IMR-90 (cell line): ENCODE data around the gene TUBA3C. TPM values are rescaled to one million over a fixed set of nuclear protein-coding genes. Genes with fewer than 3 reads are reported as not detected.

Experiments used
- ATAC-seq: fragments of 200-7000 bp; cut with Tn5 transposase; 2 replicates; pipeline ENCODE4 v1.9.1; 2020; ENCODE audit warnings: low read depth, mild to moderate bottlenecking, moderate library complexity
- BruUV-seq: library from RNA; stranded (reverse); fragments of 400-500 nt; replicated peaks from 2 replicates; lab custom pipeline; 2021; lab: Mats Ljungman, UMichigan
- CTCF ChIA-PET: fragments of 300-600 bp; formaldehyde crosslinking; extraction: SDS; loops from one replicate; lab custom pipeline; 2021; ENCODE audit warnings: antibody characterized with exemption; lab: Yijun Ruan, JAX
- POLR2A ChIA-PET: fragments of 300-600 bp; sonication (Branson Sonifier 250); formaldehyde crosslinking; loops from one replicate; lab custom pipeline; 2022; ENCODE audit warnings: antibody characterized with exemption; ENCODE audit not compliant: unreplicated experiment; lab: Charles Lee
- DNase-seq: peaks from one replicate; pipeline ENCODE4 v3.0.0; 2013
- H2AFZ ChIP-seq: replicated peaks from 2 replicates; pipeline ENCODE3; 2013; ENCODE audit warnings: low read length, mild to moderate bottlenecking; ENCODE audit not compliant: poor library complexity
- H2AK5ac ChIP-seq: 2 replicates; pipeline ENCODE4 v1.6.1; 2013; ENCODE audit warnings: low read depth, low read length, inconsistent platforms
- H2AK9ac ChIP-seq: replicated peaks from 2 replicates; pipeline ENCODE3; 2013; ENCODE audit warnings: mild to moderate bottlenecking, low read depth, low read length, moderate library complexity; ENCODE audit not compliant: poor library complexity
- H2BK120ac ChIP-seq: 2 replicates; pipeline ENCODE4 v1.6.1; 2013; ENCODE audit warnings: low read depth, low read length, inconsistent platforms
- H2BK15ac ChIP-seq: 3 replicates; pipeline ENCODE4 v1.6.1; 2013; ENCODE audit warnings: low read depth, low read length, inconsistent platforms
- H2BK20ac ChIP-seq: 2 replicates; pipeline ENCODE4 v1.6.1; 2013; ENCODE audit warnings: low read depth, mild to moderate bottlenecking, inconsistent platforms, low read length, moderate library complexity
- H2BK5ac ChIP-seq: 2 replicates; pipeline ENCODE4 v1.6.1; 2013; ENCODE audit warnings: mild to moderate bottlenecking, low read depth, low read length, inconsistent platforms; ENCODE audit not compliant: poor library complexity, severe bottlenecking
- H3K14ac ChIP-seq: replicated peaks from 2 replicates; pipeline ENCODE4 v1.6.1; 2013; ENCODE audit warnings: low read depth, low read length, inconsistent platforms
- H3K18ac ChIP-seq: 2 replicates; pipeline ENCODE4 v1.6.1; 2013; ENCODE audit warnings: low read depth, low read length, control low read depth
- H3K23ac ChIP-seq: 2 replicates; pipeline ENCODE4 v1.6.1; 2013; ENCODE audit warnings: low read depth, low read length, inconsistent platforms
- H3K27ac ChIP-seq: 2 replicates; pipeline ENCODE4 v1.5.1; 2013; ENCODE audit warnings: mild to moderate bottlenecking, control low read depth, low read length; ENCODE audit not compliant: insufficient read depth
- H3K27me3 ChIP-seq: 2 replicates; pipeline ENCODE4 v1.6.1; 2013; ENCODE audit warnings: low read length; ENCODE audit not compliant: control insufficient read depth, insufficient read depth
- H3K36me3 ChIP-seq: 2 replicates; pipeline ENCODE4 v1.6.1; 2013; ENCODE audit warnings: low read length, mixed read lengths; ENCODE audit not compliant: control insufficient read depth, insufficient read depth
- H3K4ac ChIP-seq: 2 replicates; pipeline ENCODE4 v1.6.1; 2013; ENCODE audit warnings: low read depth, low read length, inconsistent platforms
- H3K4me1 ChIP-seq: 2 replicates; pipeline ENCODE4 v1.6.1; 2013; ENCODE audit warnings: low read length, mixed read lengths; ENCODE audit not compliant: control insufficient read depth, insufficient read depth
- H3K4me2 ChIP-seq: 2 replicates; pipeline ENCODE4 v1.6.1; 2013; ENCODE audit warnings: low read depth, mild to moderate bottlenecking, control low read depth, low read length, moderate library complexity
- H3K4me3 ChIP-seq: 2 replicates; pipeline ENCODE4 v1.5.1; 2013; ENCODE audit warnings: low read depth, mild to moderate bottlenecking, control low read depth, low read length, moderate library complexity; ENCODE audit not compliant: insufficient read depth
- H3K56ac ChIP-seq: 2 replicates; pipeline ENCODE4 v1.6.1; 2013; ENCODE audit warnings: low read length, inconsistent platforms; ENCODE audit not compliant: insufficient read depth; ENCODE audit errors: extremely low read depth
- H3K79me1 ChIP-seq, 2 experiments: 2 replicates each; pipeline ENCODE4 v1.6.1; 2013; ENCODE audit warnings: low read length in 2 of 2, inconsistent platforms in 1 of 2, low read depth in 1 of 2
- H3K9ac ChIP-seq: 2 replicates; pipeline ENCODE4 v1.6.1; 2013; ENCODE audit warnings: low read depth, low read length, control low read depth
- H3K9me1 ChIP-seq: 2 replicates; pipeline ENCODE4 v1.6.1; 2013; ENCODE audit warnings: low read length, inconsistent platforms; ENCODE audit not compliant: insufficient read depth
- H3K9me3 ChIP-seq: 2 replicates; pipeline ENCODE4 v1.6.1; 2013; ENCODE audit warnings: low read length; ENCODE audit not compliant: control insufficient read depth, insufficient read depth
- H4K20me1 ChIP-seq: 2 replicates; pipeline ENCODE4 v1.6.1; 2013; ENCODE audit warnings: low read length, inconsistent platforms; ENCODE audit not compliant: insufficient read depth
- H4K5ac ChIP-seq: 2 replicates; pipeline ENCODE4 v1.6.1; 2013; ENCODE audit warnings: mild to moderate bottlenecking, low read depth, low read length, control low read depth
- H4K8ac ChIP-seq, 2 experiments: 2 replicates each; pipeline ENCODE4 v1.6.1; 2013; ENCODE audit warnings: low read depth in 2 of 2, low read length in 2 of 2, control low read depth in 1 of 2, inconsistent platforms in 1 of 2
- H4K91ac ChIP-seq: 2 replicates; pipeline ENCODE4 v1.6.1; 2013; ENCODE audit warnings: low read depth, low read length, inconsistent platforms; ENCODE audit not compliant: insufficient read depth
- BHLHE40 ChIP-seq: fragments of 150-350 bp; IDR thresholded peaks from 2 replicates; pipeline ENCODE4 v1.6.1; 2016; ENCODE audit warnings: mild to moderate bottlenecking, low read depth, low read length
- CHD1 ChIP-seq: IDR thresholded peaks from 2 replicates; pipeline ENCODE4 v1.6.1; 2012; ENCODE audit warnings: low read depth, low read length, improper control_type of control experiment
- MAFK ChIP-seq: IDR thresholded peaks from 2 replicates; pipeline ENCODE4 v1.6.1; 2012; ENCODE audit warnings: low read depth, low read length, improper control_type of control experiment
- NFE2L2 ChIP-seq: fragments of 150-350 bp; IDR thresholded peaks from 2 replicates; pipeline ENCODE4 v1.6.1; 2016; ENCODE audit warnings: low read depth, mild to moderate bottlenecking, low read length
- RAD21 ChIP-seq: IDR thresholded peaks from 2 replicates; pipeline ENCODE4 v1.6.1; 2012; ENCODE audit warnings: low read length, improper control_type of control experiment
- WGBS, 2 experiments: methylation state at CpG; one replicate each; pipeline versions ENCODE4 v1.1.5 to v1.1.7; 2013; ENCODE audit warnings: missing lambda C conversion rate in 2 of 2; ENCODE audit not compliant: insufficient read length in 1 of 2; ENCODE audit errors: extremely low coverage in 2 of 2; 5-methylcytosine and 5-hydroxymethylcytosine counted together
- dilution Hi-C: fragments of 300-500 bp; cut with HindIII; formaldehyde crosslinking; loops from one replicate; pipeline ENCODE4 v1.14.3; 2018; ENCODE audit warnings: low sequenced_read_pairs; ENCODE audit not compliant: unreplicated experiment
- in situ Hi-C: fragments of 300-500 bp; cut with MboI; formaldehyde crosslinking; loops from 3 replicates; pipeline ENCODE4 v1.14.3; 2019; ENCODE audit warnings: low sequenced_read_pairs, inconsistent platforms, mixed read lengths
- intact Hi-C: fragments of 100-400 bp; cut with micrococcal nuclease; formaldehyde crosslinking; loops from 2 replicates; pipeline ENCODE4 v1.10.0; 2022
- polyA plus RNA-seq, 3 experiments: library from polyadenylated mRNA; depleted of rRNA; stranded (reverse); fragments of >200 nt; gene quantifications; 2 replicates each; pipeline ENCODE4 v1.2.3, GENCODE V29; 2012; ENCODE audit warnings: low replicate concordance in 1 of 3
- total RNA-seq: library from RNA; depleted of rRNA; stranded (reverse); fragments of >200 nt; gene quantifications from 2 replicates; pipeline ENCODE4 v1.2.3, GENCODE V29; 2012
- TF ChIP-seq, protein P1 (sequence below): fragments of 150-350 bp; IDR thresholded peaks from 2 replicates; pipeline ENCODE4 v1.6.1; 2016; ENCODE audit warnings: low read depth, mild to moderate bottlenecking, low read length, moderate library complexity, borderline replicate concordance

Gene TUBA3C
- total and polyA plus RNA-seq, 2 of the 4 experiments (the other 2 are of a cell fraction), result not detected

DNA sequence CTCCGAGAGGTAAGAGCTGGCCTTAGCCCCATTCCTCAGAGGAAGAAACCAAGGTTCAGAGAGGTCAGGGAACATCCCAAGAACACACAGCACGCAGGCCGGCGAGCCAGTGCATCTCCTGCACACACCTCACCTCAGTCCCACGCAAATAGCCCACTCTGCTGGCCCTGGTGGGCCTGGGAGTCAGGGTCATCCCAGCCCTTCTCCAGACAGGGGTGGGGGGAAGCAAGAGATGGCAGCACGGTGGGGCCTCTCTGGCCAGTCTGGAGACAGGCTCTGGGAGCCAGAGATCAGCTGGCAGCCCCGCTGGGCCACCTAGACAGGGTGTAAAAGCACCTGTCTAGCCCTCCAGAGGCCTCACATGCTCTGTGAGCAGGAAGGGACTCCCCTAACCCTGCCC, 26.8 kb downstream of the TUBA3C start:
- Histone ChIP-seq H2AK5ac (no peak overlapping the region), H4K5ac (no peak overlapping the region), H4K8ac (no peak overlapping the region), H3K9ac (no peak overlapping the region), H3K79me1 (no peaks in the 10 kb centered on the region), H3K27ac (no peak overlapping the region), H3K4me1 (no peaks in the 10 kb centered on the region), H2BK5ac (no peak overlapping the region), H2BK20ac (no peak overlapping the region), H3K23ac (no peak overlapping the region), H3K56ac (no peak overlapping the region), H3K4me2 (no peak overlapping the region), H3K18ac (no peak overlapping the region), H3K36me3 (no peaks in the 10 kb centered on the region), H3K27me3 (no peaks in the 10 kb centered on the region), H4K91ac (no peak overlapping the region), H3K9me3 (peaks cover 74% of the 10 kb centered on the region), H3K9me1 (no peaks in the 10 kb centered on the region), H2AFZ (no peak overlapping the region), H3K14ac (no peak overlapping the region), H2BK15ac (no peak overlapping the region), H2AK9ac (no peak overlapping the region), H4K20me1 (no peaks in the 10 kb centered on the region), H2BK120ac (no peak overlapping the region), H3K4ac (no peak overlapping the region), H3K4me3 (no peak overlapping the region)
- no peak for ATAC-seq
- dilution Hi-C loops, result no loop called here
- POLR2A ChIA-PET, result no interaction called here
- WGBS, 2 experiments, result no CpG with 5 or more reads among the region's 7 CpGs
- no peak for TF ChIP-seq MAFK
- TF ChIP-seq, protein P1, sequence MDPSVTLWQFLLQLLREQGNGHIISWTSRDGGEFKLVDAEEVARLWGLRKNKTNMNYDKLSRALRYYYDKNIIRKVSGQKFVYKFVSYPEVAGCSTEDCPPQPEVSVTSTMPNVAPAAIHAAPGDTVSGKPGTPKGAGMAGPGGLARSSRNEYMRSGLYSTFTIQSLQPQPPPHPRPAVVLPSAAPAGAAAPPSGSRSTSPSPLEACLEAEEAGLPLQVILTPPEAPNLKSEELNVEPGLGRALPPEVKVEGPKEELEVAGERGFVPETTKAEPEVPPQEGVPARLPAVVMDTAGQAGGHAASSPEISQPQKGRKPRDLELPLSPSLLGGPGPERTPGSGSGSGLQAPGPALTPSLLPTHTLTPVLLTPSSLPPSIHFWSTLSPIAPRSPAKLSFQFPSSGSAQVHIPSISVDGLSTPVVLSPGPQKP, result no peak
- no peak for TF ChIP-seq BHLHE40
- no peak for TF ChIP-seq NFE2L2
- no peak for TF ChIP-seq RAD21
- no peak for TF ChIP-seq CHD1
- intact Hi-C loops, result no loop called here
- CTCF ChIA-PET, result no interaction called here
- in situ Hi-C loops, result no loop called here
- DNase-seq, result no peak
- BruUV-seq, result no TSS peak
